HG02840 (cell line): ENCODE data around the gene MUC5B.

Experiments used
- ATAC-seq: cut with Tn5 transposase; IDR thresholded peaks from one replicate; pipeline ENCODE4 v1.9.1; 2021; ENCODE audit warnings: mild to moderate bottlenecking, moderate library complexity, moderate number of reproducible peaks; ENCODE audit not compliant: unreplicated experiment, low FRiP score

The MUC5B gene

DNA sequence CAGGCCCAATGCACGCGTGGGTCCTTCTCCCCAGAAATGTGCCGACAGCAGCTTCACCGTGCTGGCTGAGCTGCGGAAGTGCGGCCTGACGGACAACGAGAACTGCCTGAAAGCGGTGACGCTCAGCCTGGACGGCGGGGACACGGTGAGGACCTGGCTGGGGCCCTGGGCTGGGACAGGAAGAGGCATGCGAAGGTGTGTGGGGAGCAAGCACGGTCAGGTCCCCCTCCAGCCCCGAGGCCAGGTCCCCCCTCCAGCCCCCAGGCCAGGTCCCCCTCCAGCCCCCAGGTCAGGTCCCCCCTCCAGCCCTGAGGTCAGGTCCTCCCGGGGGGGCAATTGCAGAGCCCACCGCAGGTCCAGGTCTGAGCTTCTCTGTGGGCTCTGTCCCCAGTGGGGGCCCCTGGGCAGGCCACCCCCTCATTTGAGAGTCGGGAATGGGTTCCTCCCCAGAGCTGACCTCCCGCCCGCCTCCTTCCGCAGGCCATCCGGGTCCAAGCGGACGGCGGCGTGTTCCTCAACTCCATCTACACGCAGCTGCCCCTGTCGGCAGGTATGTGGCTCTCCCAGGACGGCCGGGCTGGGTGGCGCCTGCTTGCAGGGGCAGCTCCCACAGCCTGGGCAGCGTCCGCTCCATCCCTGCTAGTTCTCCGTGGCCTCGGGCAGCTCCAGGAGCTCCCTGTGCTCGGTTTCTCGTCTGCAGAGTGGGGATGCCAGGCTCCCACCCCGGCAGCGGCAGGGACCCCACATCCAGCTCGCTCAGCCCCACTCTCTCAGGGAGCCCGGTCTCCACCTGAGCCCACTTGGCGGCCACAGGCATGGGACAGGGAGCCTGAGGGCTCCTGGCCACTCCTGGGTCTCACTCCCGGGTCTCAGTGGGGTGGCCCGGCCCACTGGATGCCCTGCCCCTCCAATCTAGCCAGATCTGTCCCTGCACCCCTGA is 7.9 kb downstream of the MUC5B start:
- ATAC-seq: no peak

DNA sequence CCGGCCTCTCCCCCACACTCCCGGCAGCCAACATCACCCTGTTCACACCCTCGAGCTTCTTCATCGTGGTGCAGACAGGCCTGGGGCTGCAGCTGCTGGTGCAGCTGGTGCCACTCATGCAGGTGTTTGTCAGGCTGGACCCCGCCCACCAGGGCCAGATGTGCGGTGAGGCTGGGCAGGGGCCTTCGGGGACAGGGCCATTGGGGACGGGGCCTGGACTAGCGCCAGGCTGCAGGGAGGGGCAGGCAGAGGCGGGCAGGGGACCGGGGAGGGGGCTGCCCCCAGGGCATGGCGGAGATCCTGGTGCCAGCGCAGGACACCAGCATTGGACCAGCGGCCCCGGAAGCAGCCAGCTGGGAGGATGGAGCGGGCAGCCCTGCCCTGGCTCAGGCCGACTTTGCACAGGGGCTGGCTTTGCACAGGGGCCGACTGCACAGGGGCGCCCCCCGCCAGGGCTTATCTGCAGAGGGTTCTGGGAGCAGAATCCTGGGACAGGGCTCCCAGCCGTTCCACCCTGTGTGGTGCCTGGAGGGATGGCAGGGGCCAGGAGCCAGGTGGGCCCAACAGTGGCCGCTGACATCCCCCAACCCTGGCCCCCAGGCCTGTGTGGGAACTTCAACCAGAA is 8.6 kb downstream of the MUC5B start:
- ATAC-seq: no peak

DNA sequence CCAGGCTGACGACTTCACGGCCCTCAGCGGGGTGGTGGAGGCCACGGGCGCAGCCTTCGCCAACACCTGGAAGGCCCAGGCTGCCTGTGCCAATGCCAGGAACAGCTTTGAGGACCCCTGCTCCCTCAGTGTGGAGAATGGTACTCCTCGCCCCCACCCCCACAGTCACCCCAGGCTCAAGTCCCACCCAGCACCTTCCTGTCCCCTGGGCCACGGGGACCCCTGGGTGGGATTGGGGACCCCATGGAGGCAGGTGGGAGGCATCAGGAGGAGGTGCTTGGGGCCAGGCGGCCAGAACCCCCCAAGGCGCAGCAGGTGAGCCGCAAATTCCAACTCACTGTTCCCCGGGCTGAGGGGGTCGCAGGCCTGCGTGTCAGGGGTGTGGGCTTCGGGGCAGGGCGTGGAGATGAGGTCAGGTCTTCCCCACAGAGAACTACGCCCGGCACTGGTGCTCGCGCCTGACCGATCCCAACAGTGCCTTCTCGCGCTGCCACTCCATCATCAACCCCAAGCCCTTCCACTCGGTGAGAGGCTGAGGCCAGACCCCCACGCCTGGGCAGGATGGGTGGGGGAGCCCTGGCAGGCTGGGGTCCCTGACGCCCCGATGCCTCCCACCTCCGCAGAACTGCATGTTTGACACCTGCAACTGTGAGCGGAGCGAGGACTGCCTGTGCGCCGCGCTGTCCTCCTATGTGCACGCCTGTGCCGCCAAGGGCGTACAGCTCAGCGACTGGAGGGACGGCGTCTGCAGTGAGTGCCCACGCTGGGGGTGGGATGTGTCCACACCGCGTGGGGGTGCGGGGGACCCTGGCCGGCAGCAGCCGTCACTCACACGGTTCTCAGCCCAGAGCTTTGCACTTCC is 9.4 kb downstream of the MUC5B start:
- ATAC-seq: no peak

DNA sequence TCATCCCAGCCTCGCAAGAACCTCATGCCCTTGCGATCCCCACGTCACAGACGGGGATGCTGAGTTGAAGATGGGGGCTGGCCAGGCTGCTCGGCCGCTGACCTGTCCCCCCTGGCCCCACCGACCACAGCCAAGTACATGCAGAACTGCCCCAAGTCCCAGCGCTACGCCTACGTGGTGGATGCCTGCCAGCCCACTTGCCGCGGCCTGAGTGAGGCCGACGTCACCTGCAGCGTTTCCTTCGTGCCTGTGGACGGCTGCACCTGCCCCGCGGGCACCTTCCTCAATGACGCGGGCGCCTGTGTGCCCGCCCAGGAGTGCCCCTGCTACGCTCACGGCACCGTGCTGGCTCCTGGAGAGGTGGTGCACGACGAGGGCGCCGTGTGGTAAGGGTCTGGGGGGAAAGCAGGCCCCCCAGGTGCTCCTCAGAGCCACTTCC is 10.0 kb downstream of the MUC5B start:
- no peak for ATAC-seq

DNA sequence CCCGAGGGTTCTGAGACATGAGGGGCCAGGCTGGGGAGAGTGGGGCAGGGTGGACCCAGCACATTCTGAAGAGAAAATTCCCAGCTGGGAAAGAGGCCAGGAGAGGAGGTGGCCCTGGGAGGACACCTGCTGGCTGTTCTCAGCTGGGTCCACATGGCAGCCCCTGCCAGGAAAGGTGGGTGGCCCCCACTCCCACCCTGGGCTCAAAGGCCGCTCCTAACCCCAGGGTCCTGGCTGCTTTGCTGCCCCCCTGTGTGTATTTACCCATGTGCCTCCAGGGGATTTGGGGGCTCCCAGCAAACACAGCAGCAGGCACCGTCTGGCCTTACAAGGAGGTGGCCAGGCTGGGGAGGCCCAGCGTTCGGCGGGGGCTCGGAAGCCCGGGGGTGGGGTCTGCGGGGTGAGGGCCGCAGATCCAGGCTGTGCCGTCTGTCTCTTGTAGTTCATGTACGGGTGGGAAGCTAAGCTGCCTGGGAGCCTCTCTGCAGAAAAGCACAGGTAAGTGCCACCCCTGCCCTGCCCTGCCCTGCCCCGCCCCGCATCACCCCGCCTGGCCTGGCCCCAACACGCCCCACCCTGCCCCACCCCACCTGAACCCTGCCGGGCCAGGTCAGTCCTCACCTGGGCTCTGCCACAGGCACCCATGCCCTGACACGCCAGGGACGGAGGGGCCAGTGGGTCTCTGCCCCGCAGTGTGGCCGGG is 10.6 kb downstream of the MUC5B start:
- ATAC-seq: no peak

DNA sequence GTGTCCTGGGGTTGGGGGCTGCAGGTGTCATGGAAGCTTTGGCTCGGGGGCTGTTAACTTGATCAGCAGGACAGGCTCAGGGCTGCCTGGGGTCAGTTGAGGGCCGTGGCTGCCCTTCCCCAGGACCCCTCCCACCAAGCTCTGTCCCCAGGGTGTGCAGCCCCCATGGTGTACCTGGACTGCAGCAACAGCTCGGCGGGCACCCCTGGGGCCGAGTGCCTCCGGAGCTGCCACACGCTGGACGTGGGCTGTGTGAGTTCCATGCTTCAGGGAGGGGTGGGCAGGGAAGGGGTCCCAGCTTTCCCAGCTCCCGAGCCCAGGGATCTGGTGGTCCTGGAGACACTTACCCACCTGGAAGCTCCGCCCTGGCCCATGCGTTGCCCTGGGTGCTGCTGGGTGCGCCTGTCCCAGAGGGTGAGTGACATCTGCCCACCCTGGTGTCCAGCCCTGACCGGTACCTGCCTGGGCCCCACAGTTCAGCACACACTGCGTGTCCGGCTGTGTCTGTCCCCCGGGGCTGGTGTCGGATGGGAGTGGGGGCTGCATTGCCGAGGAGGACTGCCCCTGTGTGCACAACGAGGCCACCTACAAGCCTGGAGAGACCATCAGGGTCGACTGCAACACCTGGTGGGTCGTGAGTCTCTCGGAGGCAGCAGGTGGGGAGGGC is 11.3 kb downstream of the MUC5B start:
- ATAC-seq: no peak

DNA sequence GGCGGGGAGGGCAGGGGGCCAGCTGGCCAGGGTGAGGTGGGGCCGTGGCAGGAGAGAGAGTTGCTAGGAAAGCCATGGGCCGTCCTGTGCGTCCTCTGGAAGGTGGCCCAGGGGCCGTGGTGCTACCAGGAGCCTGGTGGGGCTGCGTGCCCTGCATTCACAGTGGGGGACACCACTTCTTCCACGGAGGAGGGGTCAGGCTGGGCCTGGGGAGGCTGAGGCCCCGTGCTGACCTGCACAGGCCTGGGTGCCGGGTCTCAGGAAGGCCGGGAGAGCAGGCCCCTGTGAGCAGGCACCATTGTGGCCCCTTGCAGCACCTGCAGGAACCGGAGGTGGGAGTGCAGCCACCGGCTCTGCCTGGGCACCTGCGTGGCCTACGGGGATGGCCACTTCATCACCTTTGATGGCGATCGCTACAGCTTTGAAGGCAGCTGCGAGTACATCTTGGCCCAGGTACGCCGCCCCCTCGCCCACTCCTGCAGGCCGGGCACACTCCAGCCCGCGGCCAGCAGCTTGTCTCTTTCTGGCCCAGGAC is 12.0 kb downstream of the MUC5B start:
- no peak for ATAC-seq

DNA sequence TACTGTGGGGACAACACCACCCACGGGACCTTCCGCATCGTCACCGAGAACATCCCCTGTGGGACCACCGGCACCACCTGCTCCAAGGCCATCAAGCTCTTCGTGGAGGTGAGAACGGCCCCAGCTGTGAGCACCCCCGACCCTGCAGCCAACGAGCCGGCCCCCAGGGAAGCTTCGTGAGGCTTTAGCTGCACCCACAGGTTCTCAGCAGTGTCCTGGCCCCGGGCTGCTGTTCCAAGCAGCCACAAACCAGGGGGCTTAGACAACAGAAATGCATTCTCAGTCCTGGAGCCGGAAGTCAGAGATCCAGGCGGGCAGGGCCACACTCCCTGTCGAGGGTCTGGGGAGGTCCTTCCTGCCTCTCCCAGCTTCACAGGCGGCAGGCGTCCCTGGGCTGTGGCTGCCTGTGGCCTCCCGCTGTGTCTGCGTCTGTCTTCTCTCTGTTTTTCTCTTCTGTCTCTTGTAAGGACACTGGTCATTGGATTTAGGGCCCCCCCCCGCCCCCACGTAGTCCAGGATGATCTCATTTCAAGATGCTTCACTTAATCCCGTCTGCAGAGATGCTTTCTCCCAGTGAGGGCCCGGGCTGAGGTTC is 12.5 kb downstream of the MUC5B start:
- ATAC-seq: no peak

DNA sequence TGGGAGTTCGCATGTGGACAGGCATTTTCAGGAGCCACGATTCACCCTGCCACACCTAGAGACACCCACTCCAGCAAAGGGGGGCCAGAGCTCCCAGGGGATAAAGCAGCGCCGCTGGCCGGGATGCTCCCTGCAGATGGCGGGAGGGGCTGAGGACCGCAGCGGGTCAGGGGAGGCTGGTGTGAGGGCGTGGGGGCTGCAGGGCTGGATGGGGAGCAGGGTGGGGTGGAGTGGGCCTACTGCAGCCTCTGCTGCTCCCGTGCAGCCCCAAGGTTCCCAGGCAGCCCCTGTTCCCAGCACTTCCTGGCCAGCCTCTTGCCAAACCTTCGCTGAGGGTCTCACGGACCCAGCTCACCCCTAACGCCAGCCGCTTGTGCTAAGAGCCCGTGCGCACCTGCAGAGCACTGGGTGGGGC is 13.0 kb downstream of the MUC5B start:
- ATAC-seq: no peak

DNA sequence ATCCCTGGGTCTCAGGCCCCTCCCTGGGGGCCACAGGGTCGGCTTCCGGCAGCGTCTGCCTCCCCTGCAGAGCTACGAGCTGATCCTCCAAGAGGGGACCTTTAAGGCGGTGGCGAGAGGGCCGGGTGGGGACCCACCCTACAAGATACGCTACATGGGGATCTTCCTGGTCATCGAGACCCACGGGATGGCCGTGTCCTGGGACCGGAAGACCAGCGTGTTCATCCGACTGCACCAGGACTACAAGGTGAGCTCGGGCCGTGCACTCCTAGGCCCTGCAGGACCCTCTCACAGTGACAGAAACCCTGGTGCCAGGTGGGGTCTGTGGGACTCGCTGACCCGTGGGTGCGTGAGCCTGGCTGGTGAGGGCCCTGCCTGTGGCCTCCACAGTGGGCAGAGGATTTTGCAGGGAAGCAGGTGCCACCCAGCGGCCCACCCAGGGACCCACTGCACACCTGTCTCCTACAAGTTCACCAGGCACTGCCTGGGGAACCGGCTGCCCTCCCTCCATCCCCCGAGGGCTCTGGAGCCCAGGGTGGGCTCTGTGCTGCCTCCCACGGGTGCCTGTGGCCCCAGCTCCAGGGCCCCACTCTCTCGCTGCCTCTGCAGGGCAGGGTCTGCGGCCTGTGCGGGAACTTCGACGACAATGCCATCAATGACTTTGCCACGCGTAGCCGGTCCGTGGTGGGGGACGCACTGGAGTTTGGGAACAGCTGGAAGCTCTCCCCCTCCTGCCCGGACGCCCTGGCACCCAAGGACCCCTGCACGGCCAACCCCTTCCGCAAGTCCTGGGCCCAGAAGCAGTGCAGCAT is 13.7 kb downstream of the MUC5B start:
- no peak for ATAC-seq

DNA sequence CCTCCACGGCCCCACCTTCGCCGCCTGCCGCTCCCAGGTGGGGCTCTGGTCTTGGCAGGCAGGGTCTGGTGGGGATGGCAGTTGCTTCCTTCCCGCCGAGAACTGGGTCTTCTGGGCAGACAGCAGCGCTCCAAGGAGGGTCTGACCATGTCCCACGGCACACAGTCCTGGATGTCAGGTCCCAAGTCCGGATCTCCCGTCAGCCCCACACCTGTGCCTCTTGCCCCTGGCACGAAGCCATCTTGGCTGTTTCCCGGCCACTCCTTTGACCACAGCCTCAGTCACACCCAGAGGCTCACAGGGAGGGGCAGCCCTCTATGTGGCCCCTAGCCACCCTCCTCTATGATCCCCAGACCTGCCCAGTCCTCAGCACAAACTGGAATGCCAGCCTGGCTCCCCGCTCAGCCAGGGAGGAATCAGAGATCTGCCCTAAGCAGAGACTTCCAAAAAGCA is 14.3 kb downstream of the MUC5B start:
- no peak for ATAC-seq

DNA sequence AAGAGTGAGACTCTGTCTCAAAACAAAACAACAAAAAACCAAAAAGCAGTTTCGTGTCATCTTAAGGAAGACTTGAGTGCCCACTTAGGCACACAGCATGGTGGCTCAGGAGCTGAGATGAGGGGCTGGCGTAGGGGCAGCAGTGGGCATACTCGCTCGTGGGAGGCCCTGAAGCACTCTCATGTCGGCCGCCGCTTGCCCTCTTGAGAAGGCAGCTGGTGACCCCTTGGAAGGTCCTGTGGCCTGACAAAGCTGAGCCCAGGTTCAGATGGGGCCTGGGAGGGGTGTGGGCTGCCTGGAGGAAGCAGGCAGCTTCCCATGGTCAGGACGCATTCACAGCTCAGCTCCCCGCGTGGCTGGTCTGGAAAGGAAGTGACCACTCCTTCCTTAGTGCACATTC is 15.0 kb downstream of the MUC5B start:
- no peak for ATAC-seq

DNA sequence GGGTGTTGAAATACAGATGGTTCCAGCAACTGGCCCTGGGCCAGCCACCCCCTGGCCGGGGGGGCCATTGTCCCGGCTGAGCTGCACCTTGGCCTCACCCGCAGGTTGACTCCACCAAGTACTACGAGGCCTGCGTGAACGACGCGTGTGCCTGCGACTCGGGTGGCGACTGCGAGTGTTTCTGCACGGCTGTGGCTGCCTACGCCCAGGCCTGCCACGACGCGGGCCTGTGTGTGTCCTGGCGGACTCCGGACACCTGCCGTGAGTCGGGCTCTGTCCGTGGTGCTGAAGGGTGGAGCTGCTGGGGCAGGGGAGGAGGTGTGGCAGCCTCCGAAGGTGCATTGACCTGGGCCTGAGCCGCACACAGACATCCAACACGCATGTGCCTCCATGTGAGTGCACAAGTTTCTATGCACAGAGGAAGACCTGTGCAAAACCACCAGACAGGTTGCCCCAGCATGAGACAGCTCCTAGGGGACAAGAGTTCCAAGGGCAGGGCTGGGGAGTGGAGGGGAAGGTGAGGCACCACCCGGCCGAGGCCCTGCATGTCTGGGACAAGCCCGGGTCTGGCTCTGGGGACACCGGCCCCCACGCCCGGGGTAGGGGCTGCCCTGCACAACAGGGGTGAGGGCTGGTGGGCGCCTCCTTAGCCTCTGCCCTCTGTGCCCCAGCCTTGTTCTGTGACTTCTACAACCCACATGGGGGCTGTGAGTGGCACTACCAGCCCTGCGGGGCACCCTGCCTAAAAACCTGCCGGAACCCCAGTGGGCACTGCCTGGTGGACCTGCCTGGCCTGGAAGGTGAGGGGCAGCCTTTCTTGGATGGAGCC is 16.1 kb downstream of the MUC5B start:
- no peak for ATAC-seq

DNA sequence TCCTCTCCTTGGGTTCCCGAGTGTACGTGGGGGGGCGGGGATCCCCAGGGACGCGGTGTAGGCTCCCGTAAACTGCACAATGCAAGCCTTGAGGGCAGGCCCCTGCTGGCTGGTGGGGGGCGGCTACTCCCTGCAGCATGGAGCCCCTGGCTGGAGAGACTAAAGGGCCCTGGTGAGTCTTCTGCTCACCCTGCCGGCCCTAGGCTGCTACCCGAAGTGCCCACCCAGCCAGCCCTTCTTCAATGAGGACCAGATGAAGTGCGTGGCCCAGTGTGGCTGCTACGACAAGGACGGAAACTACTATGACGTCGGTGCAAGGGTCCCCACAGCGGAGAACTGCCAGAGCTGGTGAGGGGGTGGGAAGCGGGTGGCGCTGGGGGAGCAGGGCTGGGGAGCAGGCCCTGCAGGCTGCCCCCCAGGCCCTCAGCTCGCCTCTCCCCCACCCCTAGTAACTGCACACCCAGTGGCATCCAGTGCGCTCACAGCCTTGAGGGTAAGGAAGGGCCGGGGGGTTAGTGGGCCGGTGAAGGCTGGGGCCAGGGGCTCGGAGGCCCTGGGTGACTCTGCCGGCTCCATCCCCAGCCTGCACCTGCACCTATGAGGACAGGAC is 16.8 kb downstream of the MUC5B start:
- no peak for ATAC-seq

DNA sequence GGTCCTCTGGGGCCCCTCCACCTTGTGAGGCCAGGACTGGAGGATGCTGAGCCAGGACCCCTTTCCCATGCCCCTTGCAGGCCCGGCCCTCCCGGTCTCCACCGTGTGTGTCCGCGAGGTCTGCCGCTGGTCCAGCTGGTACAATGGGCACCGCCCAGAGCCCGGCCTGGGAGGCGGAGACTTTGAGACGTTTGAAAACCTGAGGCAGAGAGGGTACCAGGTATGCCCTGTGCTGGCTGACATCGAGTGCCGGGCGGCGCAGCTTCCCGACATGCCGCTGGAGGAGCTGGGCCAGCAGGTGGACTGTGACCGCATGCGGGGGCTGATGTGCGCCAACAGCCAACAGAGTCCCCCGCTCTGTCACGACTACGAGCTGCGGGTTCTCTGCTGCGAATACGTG is 17.9 kb downstream of the MUC5B start:
- no peak for ATAC-seq

DNA sequence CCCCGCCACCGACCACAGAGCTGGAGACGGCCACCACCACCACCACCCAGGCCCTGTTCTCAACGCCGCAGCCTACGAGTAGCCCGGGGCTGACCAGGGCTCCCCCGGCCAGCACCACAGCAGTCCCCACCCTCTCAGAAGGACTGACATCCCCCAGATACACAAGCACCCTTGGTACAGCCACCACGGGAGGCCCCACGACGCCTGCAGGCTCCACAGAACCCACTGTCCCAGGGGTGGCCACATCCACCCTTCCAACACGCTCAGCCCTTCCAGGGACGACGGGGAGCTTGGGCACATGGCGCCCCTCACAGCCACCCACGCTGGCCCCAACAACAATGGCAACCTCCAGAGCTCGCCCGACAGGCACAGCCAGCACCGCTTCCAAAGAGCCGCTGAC is 18.8 kb downstream of the MUC5B start:
- ATAC-seq: no peak

DNA sequence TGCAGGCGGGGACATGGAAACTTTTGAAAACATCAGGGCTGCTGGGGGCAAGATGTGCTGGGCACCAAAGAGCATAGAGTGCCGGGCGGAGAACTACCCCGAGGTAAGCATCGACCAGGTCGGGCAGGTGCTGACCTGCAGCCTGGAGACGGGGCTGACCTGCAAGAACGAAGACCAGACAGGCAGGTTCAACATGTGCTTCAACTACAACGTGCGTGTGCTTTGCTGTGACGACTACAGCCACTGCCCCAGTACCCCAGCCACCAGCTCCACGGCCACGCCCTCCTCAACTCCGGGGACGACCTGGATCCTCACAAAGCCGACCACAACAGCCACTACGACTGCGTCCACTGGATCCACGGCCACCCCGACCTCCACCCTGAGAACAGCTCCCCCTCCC is 19.4 kb downstream of the MUC5B start:
- ATAC-seq: no peak
